Measurements from ENCODE around the gene PTPRZ1. TPM values are rescaled to one million over a fixed set of nuclear protein-coding genes. Genes with fewer than 3 reads are reported as not detected.

PTPRZ1 gene
- total RNA-seq, 8 experiments from 2014 or later: 1.2 to 89.5 (median 20.8) TPM

- WGBS, 10 experiments: 0 to 20% (median 8%) methylated on average over 1 to 2 of the region's 2 CpGs; no CpG with 5 or more reads in 4 of the 10 experiments
- Histone ChIP-seq H3K4me3 (no peak overlapping the region), H3K27ac (no peak overlapping the region), H3K4me1 (replicated peaks in 1 of 2) (peaks cover 26 to 30% of the 10 kb centered on the region in 2 donors)
- in situ Hi-C loops (cut with MboI; ENCODE audit: low pct_unique_long_range_greater_than_20kb in 2 of 9, low sequenced_read_pairs in 9 of 9, unreplicated experiment in 9 of 9): no loop called here
- no peak for ATAC-seq (replicated peaks in 6 of 8)
These were observed 68.9 kb downstream of the PTPRZ1 start for GRCh38 chr7:121941830-121942229.

GRCh38 chr7:121945066-121945465 lies 72.1 kb downstream of the PTPRZ1 start:
- in situ Hi-C loops (cut with MboI; ENCODE audit: low pct_unique_long_range_greater_than_20kb in 2 of 9, low sequenced_read_pairs in 9 of 9, unreplicated experiment in 9 of 9): no loop called here
- H3K4me1 ChIP-seq (replicated peaks in 1 of 2): peaks cover 17 to 19% of the 10 kb centered on the region in 2 donors
- no peak overlapping the region for H3K27ac ChIP-seq
- ATAC-seq (replicated peaks in 6 of 8): no peak
- H3K4me3 ChIP-seq: no peak overlapping the region

- in situ Hi-C loops (cut with MboI; ENCODE audit: low pct_unique_long_range_greater_than_20kb in 2 of 9, low sequenced_read_pairs in 9 of 9, unreplicated experiment in 9 of 9): no loop called here
- Histone ChIP-seq H3K4me1 (replicated peaks in 1 of 2) (peaks cover 16 to 19% of the 10 kb centered on the region in 2 donors), H3K27ac (no peak overlapping the region), H3K4me3 (no peak overlapping the region)
- ATAC-seq (replicated peaks in 6 of 8): peak in 3 of 8 experiments; percentile 57 to 74 (median 70)
- 0 to 100% (median 40%) methylated on average over 1 of the region's 1 CpG; no CpG with 5 or more reads in 3 of the 10 experiments for WGBS, 10 experiments
These were observed 72.7 kb downstream of the PTPRZ1 start for GRCh38 chr7:121945480-121946236.

GRCh38 chr7:121953164-121953563 lies 80.2 kb downstream of the PTPRZ1 start:
- in situ Hi-C loops (cut with MboI; ENCODE audit: low pct_unique_long_range_greater_than_20kb in 2 of 9, low sequenced_read_pairs in 9 of 9, unreplicated experiment in 9 of 9): no loop called here
- Histone ChIP-seq H3K27ac (no peak overlapping the region), H3K4me1 (replicated peaks in 1 of 2) (no peaks in the 10 kb centered on the region), H3K4me3 (no peak overlapping the region)
- no peak for ATAC-seq (replicated peaks in 6 of 8)

- no peak for ATAC-seq (replicated peaks in 6 of 8)
- in situ Hi-C loops (cut with MboI; ENCODE audit: low pct_unique_long_range_greater_than_20kb in 2 of 9, low sequenced_read_pairs in 9 of 9, unreplicated experiment in 9 of 9): no loop called here
- WGBS, 10 experiments: 0 to 100% (median 60%) methylated on average over 1 to 5 of the region's 5 CpGs; no CpG with 5 or more reads in 1 of the 10 experiments
These were observed 80.6 kb downstream of the PTPRZ1 start for GRCh38 chr7:121953601-121954000.

GRCh38 chr7:121954803-121955202 lies 81.8 kb downstream of the PTPRZ1 start:
- 33 to 100% (median 77%) methylated on average over 1 of the region's 1 CpG; no CpG with 5 or more reads in 6 of the 10 experiments for WGBS, 10 experiments
- no peak overlapping the region for H3K4me3 ChIP-seq
- H3K27ac ChIP-seq: no peak overlapping the region
- in situ Hi-C loops (cut with MboI; ENCODE audit: low pct_unique_long_range_greater_than_20kb in 2 of 9, low sequenced_read_pairs in 9 of 9, unreplicated experiment in 9 of 9): no loop called here
- peaks cover 0 to 4% of the 10 kb centered on the region in 2 donors for H3K4me1 ChIP-seq (replicated peaks in 1 of 2)
- peak in 2 of 8 experiments; percentile 50 to 53 for ATAC-seq (replicated peaks in 6 of 8)

More at GRCh38 chr7:121953601-121954000, 80.6 kb downstream of the PTPRZ1 start:
- Histone ChIP-seq H3K4me3 (no peak overlapping the region), H3K4me1 (replicated peaks in 1 of 2) (no peaks in the 10 kb centered on the region), H3K27ac (no peak overlapping the region)

GRCh38 chr7:121957626-121958025 lies 84.7 kb downstream of the PTPRZ1 start:
- ATAC-seq (replicated peaks in 6 of 8): no peak
- peaks cover 4 to 10% of the 10 kb centered on the region in 2 donors for H3K4me1 ChIP-seq (replicated peaks in 1 of 2)
- WGBS, 10 experiments: 13 to 100% (median 65%) methylated on average over 1 of the region's 1 CpG; no CpG with 5 or more reads in 2 of the 10 experiments
- H3K27ac ChIP-seq: no peak overlapping the region
- no peak overlapping the region for H3K4me3 ChIP-seq
- in situ Hi-C loops (cut with MboI; ENCODE audit: low pct_unique_long_range_greater_than_20kb in 2 of 9, low sequenced_read_pairs in 9 of 9, unreplicated experiment in 9 of 9): no loop called here

GRCh38 chr7:121960678-121961077 lies 87.7 kb downstream of the PTPRZ1 start:
- Histone ChIP-seq H3K4me3 (no peak overlapping the region), H3K27ac (no peak overlapping the region), H3K4me1 (replicated peaks in 1 of 2) (peaks cover 4 to 10% of the 10 kb centered on the region in 2 donors)
- in situ Hi-C loops (cut with MboI; ENCODE audit: low pct_unique_long_range_greater_than_20kb in 2 of 9, low sequenced_read_pairs in 9 of 9, unreplicated experiment in 9 of 9): no loop called here
- no peak for ATAC-seq (replicated peaks in 6 of 8)
- 2 to 100% (median 72%) methylated on average over 1 to 4 of the region's 4 CpGs for WGBS, 10 experiments

GRCh38 chr7:121961089-121961867 lies 88.3 kb downstream of the PTPRZ1 start:
- WGBS, 10 experiments: 0 to 97% (median 43%) methylated on average over 1 to 5 of the region's 5 CpGs; no CpG with 5 or more reads in 2 of the 10 experiments
- Histone ChIP-seq H3K4me1 (replicated peaks in 1 of 2) (peaks cover 4 to 10% of the 10 kb centered on the region in 2 donors), H3K4me3 (no peak overlapping the region), H3K27ac (no peak overlapping the region)
- in situ Hi-C loops (cut with MboI; ENCODE audit: low pct_unique_long_range_greater_than_20kb in 2 of 9, low sequenced_read_pairs in 9 of 9, unreplicated experiment in 9 of 9): no loop called here
- ATAC-seq (replicated peaks in 6 of 8): peak; percentile 76 to 100 (median 94)

GRCh38 chr7:121966276-121966934 lies 93.4 kb downstream of the PTPRZ1 start:
- 14 to 100% (median 83%) methylated on average over 1 to 2 of the region's 2 CpGs for WGBS, 10 experiments
- H3K4me1 ChIP-seq (replicated peaks in 1 of 2): peaks cover 0 to 3% of the 10 kb centered on the region in 2 donors

GRCh38 chr7:121966935-121967332 lies 94.0 kb downstream of the PTPRZ1 start:
- 80 to 100% (median 86%) methylated on average over 1 to 4 of the region's 4 CpGs; no CpG with 5 or more reads in 1 of the 10 experiments for WGBS, 10 experiments
- Histone ChIP-seq H3K4me3 (no peak overlapping the region), H3K4me1 (replicated peaks in 1 of 2) (no peaks in the 10 kb centered on the region), H3K27ac (no peak overlapping the region)
- in situ Hi-C loops (cut with MboI; ENCODE audit: low pct_unique_long_range_greater_than_20kb in 2 of 9, low sequenced_read_pairs in 9 of 9, unreplicated experiment in 9 of 9): no loop called here
- ATAC-seq (replicated peaks in 6 of 8): no peak

More at GRCh38 chr7:121966276-121966934, 93.4 kb downstream of the PTPRZ1 start:
- H3K27ac ChIP-seq: no peak overlapping the region
- H3K4me3 ChIP-seq: no peak overlapping the region
- no peak for ATAC-seq (replicated peaks in 6 of 8)
- in situ Hi-C loops (cut with MboI; ENCODE audit: low pct_unique_long_range_greater_than_20kb in 2 of 9, low sequenced_read_pairs in 9 of 9, unreplicated experiment in 9 of 9): no loop called here

GRCh38 chr7:121985476-121986030 lies 112.6 kb downstream of the PTPRZ1 start:
- in situ Hi-C loops (cut with MboI; ENCODE audit: low pct_unique_long_range_greater_than_20kb in 2 of 9, low sequenced_read_pairs in 9 of 9, unreplicated experiment in 9 of 9): loop anchor here in 4 of 9 experiments (25.0 kb wide), 3 partner anchors 248 to 623 kb away; no protein-coding TSS in a partner anchor
- WGBS, 10 experiments: 0 to 100% (median 100%) methylated on average over 1 of the region's 1 CpG; no CpG with 5 or more reads in 3 of the 10 experiments
- ATAC-seq (replicated peaks in 6 of 8): peak in 1 of 8 experiments; percentile 95
- Histone ChIP-seq H3K27ac (no peak overlapping the region), H3K4me3 (no peak overlapping the region), H3K4me1 (replicated peaks in 1 of 2) (no peaks in the 10 kb centered on the region)
